ENCODE results near the gene JUND. TPM values are rescaled to one million over a fixed set of nuclear protein-coding genes. Genes with fewer than 3 reads are reported as not detected.

The JUND gene
- total and polyA plus RNA-seq, 2 of the 8 experiments (the other 6 are each of a cell fraction or from before 2014, with no cell fraction given), result 54.0 to 77.5 TPM

DNA sequence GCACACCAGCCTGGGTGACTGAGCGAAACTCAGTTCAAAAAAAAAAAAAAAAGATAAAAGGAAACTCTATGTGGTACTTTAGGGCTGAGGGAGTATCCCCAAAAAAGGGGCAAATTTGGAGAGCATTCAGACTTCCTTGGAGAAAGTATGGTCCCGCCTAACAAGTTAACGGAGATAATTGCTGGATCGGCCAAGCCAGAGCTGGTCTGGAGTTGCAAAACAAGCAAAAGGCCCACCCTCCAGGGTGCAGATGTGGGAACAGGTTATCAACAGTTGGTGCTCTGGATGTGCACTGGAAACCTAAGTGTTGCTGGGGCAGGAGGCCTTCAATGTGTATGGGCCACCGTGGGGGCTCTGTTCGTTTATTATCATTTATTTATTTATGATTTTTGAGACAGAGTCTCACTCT lies 10.0 kb downstream of the JUND start:
- H3K36me3 ChIP-seq (ENCODE audit: control insufficient read depth in 2 of 4, insufficient read depth in 4 of 4, low read length in 3 of 4), result no peaks in the 10 kb centered on the region; a peak in 1 of 8 replicates
- no peak overlapping the region for H2BK5ac ChIP-seq (ENCODE audit: low read depth, low read length)
- ChIA-PET CTCF (ENCODE audit: partially characterized antibody) (interaction anchor here (0.6 to 13.6 kb wide), 16 partner anchors 7 to 808 kb away, joined by 3 to 242 read pairs (median 4); partner anchors contain the start of genes LSM4 and SSBP4), POLR2A (ENCODE audit: partially characterized antibody) (interaction anchor here (0.6 to 3.3 kb wide), 5 partner anchors 10 to 44 kb away, joined by 3 to 24 read pairs (median 4); partner anchors contain the start of gene JUND)
- H4K5ac ChIP-seq (ENCODE audit: insufficient read length, low read depth, low read length), result no peak overlapping the region
- 97% methylated on average over 6 of the region's 6 CpGs; no CpG with 5 or more reads in 1 of the 2 experiments for WGBS, 2 experiments (ENCODE audit: extremely low coverage in 1 of 2, insufficient coverage in 1 of 2, insufficient read length in 1 of 2, insufficient replicate concordance in 2 of 2, low coverage in 1 of 2, low lambda C conversion rate in 2 of 2, missing lambda C conversion rate in 1 of 2)
- no peak overlapping the region for H2BK12ac ChIP-seq (ENCODE audit: low read depth, low read length)
- DNase-seq (ENCODE audit: low read depth in 1 of 2, low spot score in 2 of 2), result no peak
- H4K91ac ChIP-seq (replicated peaks; ENCODE audit: insufficient read length, low read length), result no peak overlapping the region
- H3K4me3 ChIP-seq (ENCODE audit: extremely low read depth in 1 of 4, insufficient read depth in 2 of 4, low read depth in 3 of 4, low read length in 4 of 4), result no peak overlapping the region
- FAIRE-seq, result no peak
- H3K23ac ChIP-seq (ENCODE audit: insufficient read length), result no peak overlapping the region
- no peaks in the 10 kb centered on the region; the same call in 1 of the 2 replicates for H3K23me2 ChIP-seq (ENCODE audit: low read depth, low read length)
- H3K4ac ChIP-seq (replicated peaks; ENCODE audit: insufficient read length, low read depth, low read length), result no peak overlapping the region
- peaks cover 0 to 4% (median 0%) of the 10 kb centered on the region in 4 experiments; a peak in 3 of 7 replicates for H3K4me1 ChIP-seq (replicated peaks in 1 of 4; ENCODE audit: control insufficient read depth in 3 of 4, insufficient read depth in 4 of 4, low read length in 3 of 4)
- H3K79me1 ChIP-seq (ENCODE audit: low read depth, low read length), result peaks cover 3% of the 10 kb centered on the region; the same call in 1 of the 2 replicates
- no peak overlapping the region for H2BK20ac ChIP-seq (ENCODE audit: low read length)
- no peaks in the 10 kb centered on the region for H3K27me3 ChIP-seq (replicated peaks in 1 of 4; ENCODE audit: control insufficient read depth in 3 of 4, extremely low read depth in 1 of 4, insufficient read depth in 3 of 4, low read length in 3 of 4)
- H3K14ac ChIP-seq (ENCODE audit: insufficient read length), result no peak overlapping the region
- no peak overlapping the region for H3K27ac ChIP-seq (ENCODE audit: low read depth, low read length)
- H2AK5ac ChIP-seq (ENCODE audit: low read depth, low read length), result no peak overlapping the region
- H2AFZ ChIP-seq (ENCODE audit: low read length), result no peak overlapping the region
- H3K4me2 ChIP-seq (ENCODE audit: insufficient read depth in 1 of 2, low read depth in 2 of 2, low read length in 2 of 2), result no peak overlapping the region
- no peak overlapping the region for H2BK15ac ChIP-seq (ENCODE audit: low read length)
- TF ChIP-seq CREB1 (IDR thresholded peaks at IDR 0.05) (no peak), POLR2A (IDR thresholded peaks at IDR 0.05; ENCODE audit: control extremely low read depth in 1 of 2, low read depth in 2 of 2, low read length in 2 of 2) (no peak), BRCA1 (IDR thresholded peaks at IDR 0.05; ENCODE audit: low read depth, low read length) (no peak), POLR2AphosphoS5 (IDR thresholded peaks at IDR 0.05; ENCODE audit: low read depth, low read length) (no peak), SIRT6 (IDR thresholded peaks at IDR 0.05; ENCODE audit: low read length) (no peak), SP1 (IDR thresholded peaks at IDR 0.05; ENCODE audit: low read depth, low read length) (no peak), SIX5 (IDR thresholded peaks at IDR 0.05; ENCODE audit: low read depth, low read length) (no peak), EGR1 (IDR thresholded peaks at IDR 0.05; ENCODE audit: borderline replicate concordance, low read depth, low read length) (no peak)
- TF ChIP-seq, protein P1, sequence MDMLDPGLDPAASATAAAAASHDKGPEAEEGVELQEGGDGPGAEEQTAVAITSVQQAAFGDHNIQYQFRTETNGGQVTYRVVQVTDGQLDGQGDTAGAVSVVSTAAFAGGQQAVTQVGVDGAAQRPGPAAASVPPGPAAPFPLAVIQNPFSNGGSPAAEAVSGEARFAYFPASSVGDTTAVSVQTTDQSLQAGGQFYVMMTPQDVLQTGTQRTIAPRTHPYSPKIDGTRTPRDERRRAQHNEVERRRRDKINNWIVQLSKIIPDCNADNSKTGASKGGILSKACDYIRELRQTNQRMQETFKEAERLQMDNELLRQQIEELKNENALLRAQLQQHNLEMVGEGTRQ (IDR thresholded peaks at IDR 0.05; ENCODE audit: low read length), result no peak
- TF ChIP-seq, protein P2, sequence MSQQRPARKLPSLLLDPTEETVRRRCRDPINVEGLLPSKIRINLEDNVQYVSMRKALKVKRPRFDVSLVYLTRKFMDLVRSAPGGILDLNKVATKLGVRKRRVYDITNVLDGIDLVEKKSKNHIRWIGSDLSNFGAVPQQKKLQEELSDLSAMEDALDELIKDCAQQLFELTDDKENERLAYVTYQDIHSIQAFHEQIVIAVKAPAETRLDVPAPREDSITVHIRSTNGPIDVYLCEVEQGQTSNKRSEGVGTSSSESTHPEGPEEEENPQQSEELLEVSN (IDR thresholded peaks at IDR 0.05), result no peak
- no peak overlapping the region for H4K8ac ChIP-seq (ENCODE audit: extremely low read depth, insufficient read depth, low read length)
- H3K56ac ChIP-seq (replicated peaks; ENCODE audit: insufficient read length, low read depth, low read length), result no peak overlapping the region
- no peaks in the 10 kb centered on the region for H3K79me2 ChIP-seq (ENCODE audit: control insufficient read depth in 1 of 2, insufficient read depth in 2 of 2, low read length in 2 of 2)
- H3K18ac ChIP-seq (ENCODE audit: extremely low read depth, low read length), result no peak overlapping the region
- H4K20me1 ChIP-seq (replicated peaks in 1 of 2; ENCODE audit: control insufficient read depth in 1 of 2, insufficient read depth in 2 of 2, low read length in 2 of 2), result peaks cover 2 to 8% of the 10 kb centered on the region in 2 experiments
- no peaks in the 10 kb centered on the region for H3K9me3 ChIP-seq (ENCODE audit: insufficient read depth in 2 of 2, low read depth in 1 of 2, low read length in 1 of 2)
- H3K9ac ChIP-seq (replicated peaks in 1 of 4; ENCODE audit: extremely low read depth in 1 of 4, low read depth in 3 of 4, low read length in 3 of 4), result no peak overlapping the region
- no peak overlapping the region for H2BK120ac ChIP-seq (replicated peaks; ENCODE audit: low read depth, low read length)

Measured in H1 (cell line).